OCI-LY1 (cell line): ENCODE measurements around the gene PTPRM.

ENCODE experiments used
- CTCF ChIP-seq: fragments of 200-600 bp; sonication (generic), shearing (Covaris generic); IDR thresholded peaks from 2 replicates; pipeline ENCODE4 v1.5.1; 2017; ENCODE audit warnings: mild to moderate bottlenecking, antibody characterized with exemption, low read length, moderate library complexity, mixed read lengths
- EZH2 ChIP-seq: fragments of 200-600 bp; sonication (generic), shearing (Covaris generic); IDR thresholded peaks from 2 replicates; pipeline ENCODE4 v1.8.0; 2017; ENCODE audit warnings: borderline replicate concordance, mixed run types, mild to moderate bottlenecking, antibody characterized with exemption, low read length, moderate library complexity, mixed read lengths

DNA sequence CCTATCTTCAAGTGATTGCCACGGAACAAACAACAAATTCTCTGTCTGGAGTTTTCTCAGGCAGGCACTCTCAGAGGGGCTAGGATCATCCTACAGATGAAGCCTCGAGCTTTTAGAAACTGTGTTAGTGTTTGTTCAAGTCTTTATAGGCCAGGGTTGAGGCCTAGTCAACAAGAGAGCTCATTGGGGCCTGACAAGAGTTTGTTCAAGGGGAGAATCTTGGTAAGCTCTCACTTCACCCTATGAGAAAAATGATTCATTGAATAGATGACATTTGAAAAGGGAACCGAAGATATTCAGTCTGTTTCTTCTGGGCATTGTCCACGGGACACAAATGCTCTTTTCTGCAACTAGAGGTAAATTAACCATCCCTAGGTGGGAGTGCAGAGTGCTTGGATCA is 476.9 kb downstream of the PTPRM start:
- no peak for TF ChIP-seq CTCF
- TF ChIP-seq EZH2: no peak
